GM18498 (cell line): ENCODE results near the gene C20orf204.
"Not testable (repeated sequence)": the region's sequence is repeated elsewhere in the genome, so short reads cannot be mapped to it uniquely, and the experiment has no call there.

ENCODE experiments used
- ATAC-seq: cut with Tn5 transposase; IDR thresholded peaks from one replicate; pipeline ENCODE4 v1.9.1; 2021; ENCODE audit warnings: mild to moderate bottlenecking, moderate library complexity; ENCODE audit not compliant: unreplicated experiment

C20orf204 gene

GRCh38 chr20:64035933-64036345, at the start of gene C20orf204:
TSS of gene C20orf204 (plus strand) at chr20:64036182. CDS start at chr20:64036324, 142 bp downstream.
- ATAC-seq: no peak

GRCh38 chr20:64000906-64001305, 35.1 kb upstream of the C20orf204 start:
- ATAC-seq: no peak

GRCh38 chr20:64001607-64002011, 34.4 kb upstream of the C20orf204 start:
- ATAC-seq: no peak

- no peak for ATAC-seq
Measured at GRCh38 chr20:64003960-64004725, 31.8 kb upstream of the C20orf204 start.

- ATAC-seq: no peak
Measured at GRCh38 chr20:64005394-64005793, 30.6 kb upstream of the C20orf204 start.

- ATAC-seq: no peak
Measured at GRCh38 chr20:64006490-64006889, 29.5 kb upstream of the C20orf204 start.

GRCh38 chr20:64006902-64007301, 29.1 kb upstream of the C20orf204 start:
- no peak for ATAC-seq

GRCh38 chr20:64009811-64010387, 26.1 kb upstream of the C20orf204 start:
- no peak for ATAC-seq

- ATAC-seq: peak; percentile 54
Measured at GRCh38 chr20:64010711-64011237, 25.2 kb upstream of the C20orf204 start.

GRCh38 chr20:64011366-64011779, 24.6 kb upstream of the C20orf204 start:
- ATAC-seq: peak; percentile 33

GRCh38 chr20:64012385-64013154, 23.4 kb upstream of the C20orf204 start:
- ATAC-seq: not testable (repeated sequence)

GRCh38 chr20:64015635-64016034, 20.3 kb upstream of the C20orf204 start:
- ATAC-seq: no peak

GRCh38 chr20:64021124-64021975, 14.6 kb upstream of the C20orf204 start:
- no peak for ATAC-seq

GRCh38 chr20:64022671-64023360, 13.2 kb upstream of the C20orf204 start:
- ATAC-seq: no peak

GRCh38 chr20:64023361-64024140, 12.4 kb upstream of the C20orf204 start:
- no peak for ATAC-seq

GRCh38 chr20:64024141-64024990, 11.6 kb upstream of the C20orf204 start:
- ATAC-seq: no peak

- ATAC-seq: no peak
Measured at GRCh38 chr20:64025101-64025825, 10.7 kb upstream of the C20orf204 start.
